Endothelial cell of umbilical vein (primary cell): ENCODE measurements around the gene PRKAG1. TPM values are rescaled to one million over a fixed set of nuclear protein-coding genes. Genes with fewer than 3 reads are reported as not detected.

Experiments
- BruUV-seq: library from RNA; stranded (reverse); fragments of 400-500 nt; replicated peaks from 2 replicates; lab custom pipeline; 2021; lab: Mats Ljungman, UMichigan
- CTCF ChIA-PET: fragments of 300-600, 350-600 bp; sonication (Branson Sonifier 250); formaldehyde crosslinking; loops from one replicate; lab custom pipeline; 2021; ENCODE audit warnings: antibody characterized with exemption, inconsistent platforms; lab: Charles Lee
- POLR2A ChIA-PET: fragments of 300-600, 350-600 bp; sonication (Branson Sonifier 250); formaldehyde crosslinking; loops from one replicate; lab custom pipeline; 2021; ENCODE audit warnings: antibody characterized with exemption, inconsistent platforms; lab: Charles Lee
- DNase-seq: peaks from one replicate; pipeline ENCODE4 v3.0.0-alpha.2; 2011; ENCODE audit warnings: low read depth, low spot score
- FAIRE-seq: peaks from 2 replicates; lab custom pipeline; 2011; peaks lifted over from hg19 to GRCh38; lab: Jason Lieb, UNC
- H2AFZ ChIP-seq: 2 replicates; pipeline ENCODE4 v1.6.0; 2012; ENCODE audit warnings: low read depth, low read length, control low read depth, inconsistent platforms
- H3K27ac ChIP-seq: 2 replicates; pipeline ENCODE4 v1.5.1; 2011; ENCODE audit warnings: low read depth, mild to moderate bottlenecking, control low read depth, low read length, moderate library complexity; ENCODE audit not compliant: insufficient read depth
- H3K27me3 ChIP-seq, 2 experiments: 2 replicates each; pipeline versions ENCODE4 v1.6.0 to v1.6.1; 2011; ENCODE audit warnings: low read length in 2 of 2, mixed read lengths in 1 of 2; ENCODE audit not compliant: control insufficient read depth in 2 of 2, insufficient read depth in 2 of 2
- H3K36me3 ChIP-seq, 2 experiments: 2 replicates in 1 of 2; 3 replicates in 1 of 2; pipeline ENCODE4 v1.5.1; 2011; ENCODE audit warnings: low read length in 2 of 2, mild to moderate bottlenecking in 1 of 2, moderate library complexity in 1 of 2; ENCODE audit not compliant: control insufficient read depth in 2 of 2, insufficient read depth in 2 of 2; ENCODE audit errors: extremely low read depth in 1 of 2
- H3K4me1 ChIP-seq: 3 replicates; pipeline ENCODE4 v1.5.1; 2011; ENCODE audit warnings: mild to moderate bottlenecking, low read length; ENCODE audit not compliant: control insufficient read depth, insufficient read depth; ENCODE audit errors: extremely low read depth
- H3K4me2 ChIP-seq: 2 replicates; pipeline ENCODE4 v1.6.1; 2011; ENCODE audit warnings: low read length, control low read depth, mixed read lengths; ENCODE audit not compliant: insufficient read depth
- H3K4me3 ChIP-seq, 3 experiments: fragments of 200-600 bp in 1 of 3; sonication (generic), shearing (Covaris generic) in 1 of 3; replicated peaks in 1 of 3; 2 replicates each; pipeline ENCODE4 v1.5.1; 2011 to 2016; ENCODE audit warnings: control low read depth in 3 of 3, low read length in 3 of 3, mild to moderate bottlenecking in 2 of 3, inconsistent platforms in 1 of 3, low read depth in 1 of 3, moderate library complexity in 1 of 3; ENCODE audit not compliant: insufficient read depth in 1 of 3
- H3K79me2 ChIP-seq: 2 replicates; pipeline ENCODE4 v1.6.0; 2012; ENCODE audit warnings: low read length, inconsistent platforms; ENCODE audit not compliant: control insufficient read depth, insufficient read depth
- H3K9ac ChIP-seq: replicated peaks from 2 replicates; pipeline ENCODE3; 2011; ENCODE audit warnings: low read length, control low read depth; ENCODE audit not compliant: insufficient read depth; ENCODE audit errors: extremely low read depth
- H3K9me1 ChIP-seq: replicated peaks from 3 replicates; pipeline ENCODE4 v1.6.0; 2011; ENCODE audit warnings: mild to moderate bottlenecking, low read length; ENCODE audit not compliant: control insufficient read depth, insufficient read depth; ENCODE audit errors: extremely low read depth
- H3K9me3 ChIP-seq: replicated peaks from 2 replicates; pipeline ENCODE4 v1.5.1; 2012; ENCODE audit warnings: low read length, inconsistent platforms; ENCODE audit not compliant: control insufficient read depth, insufficient read depth
- H4K20me1 ChIP-seq: replicated peaks from 2 replicates; pipeline ENCODE3; 2011; ENCODE audit warnings: mild to moderate bottlenecking, low read length; ENCODE audit not compliant: control insufficient read depth, insufficient read depth; ENCODE audit errors: extremely low read depth
- EZH2 ChIP-seq: IDR thresholded peaks from 2 replicates; pipeline ENCODE4 v1.6.1; 2012; ENCODE audit warnings: borderline replicate concordance, low read depth, mild to moderate bottlenecking, moderate library complexity, low read length, inconsistent platforms; ENCODE audit not compliant: severe bottlenecking
- FOS ChIP-seq: IDR thresholded peaks from 2 replicates; pipeline ENCODE4 v1.6.1; 2011; ENCODE audit warnings: mild to moderate bottlenecking, low read length, moderate library complexity, borderline replicate concordance; ENCODE audit not compliant: insufficient read depth
- GATA2 ChIP-seq: IDR thresholded peaks from 2 replicates; pipeline ENCODE4 v1.7.0; 2011; ENCODE audit warnings: low read depth, mild to moderate bottlenecking, moderate library complexity, mixed read lengths, low read length; ENCODE audit not compliant: insufficient read length, insufficient read depth
- JUN ChIP-seq: IDR thresholded peaks from 2 replicates; pipeline ENCODE4 v1.6.1; 2011; ENCODE audit warnings: borderline replicate concordance, low read depth; ENCODE audit not compliant: insufficient read length, insufficient read depth
- MAX ChIP-seq: IDR thresholded peaks from 2 replicates; pipeline ENCODE4 v1.6.1; 2011; ENCODE audit not compliant: insufficient read depth, insufficient read length
- MYC ChIP-seq: IDR thresholded peaks from one replicate; pipeline ENCODE4 v1.6.1; 2011; ENCODE audit warnings: mild to moderate bottlenecking, low read depth, low read length
- POLR2A ChIP-seq: IDR thresholded peaks from 2 replicates; pipeline ENCODE4 v1.6.1; 2012; ENCODE audit warnings: low read depth, mild to moderate bottlenecking, control low read depth, low read length
- POLR2AphosphoS5 ChIP-seq: IDR thresholded peaks from 2 replicates; pipeline ENCODE4 v1.6.1; 2012; ENCODE audit warnings: low read depth, mild to moderate bottlenecking, control low read depth, low read length, moderate library complexity; ENCODE audit not compliant: insufficient read depth
- dilution Hi-C: fragments of 300-500 bp; cut with MboI; formaldehyde crosslinking; loops from one replicate; pipeline ENCODE4 v1.15.0; 2019; ENCODE audit warnings: low sequenced_read_pairs; ENCODE audit not compliant: extremely low pct_ligation_motif_present
- intact Hi-C: fragments of 100-400 bp; cut with micrococcal nuclease; formaldehyde crosslinking; loops from one replicate; pipeline ENCODE4 v1.10.0; 2022
- polyA plus RNA-seq, 4 experiments: library from polyadenylated mRNA; depleted of rRNA in 3 of 4; stranded (reverse) in 3 of 4; unstranded in 1 of 4; fragments of >200 nt; gene quantifications; 2 replicates each; pipeline versions ENCODE4 v1.2.1 to v1.2.3, GENCODE V29; 2011 to 2012; ENCODE audit warnings: missing spikeins in 1 of 4
- total RNA-seq: library from RNA; stranded (reverse); gene quantifications from 2 replicates; pipeline ENCODE4 v1.2.3, GENCODE V29; 2021
- TF ChIP-seq, protein P1 (sequence below), 2 donors: IDR thresholded peaks; 1 replicate in 1 of 2; 2 replicates in 1 of 2; pipeline ENCODE4 v1.5.1; 2011; ENCODE audit warnings: low read length in 2 of 2, mild to moderate bottlenecking in 2 of 2, moderate library complexity in 2 of 2, control low read depth in 1 of 2, inconsistent platforms in 1 of 2, low read depth in 1 of 2; ENCODE audit not compliant: insufficient read depth in 1 of 2; ENCODE audit errors: extremely low read depth in 1 of 2

The PRKAG1 gene
- total and polyA plus RNA-seq, 2 donors (not counting 3 experiments of a cell fraction or from before 2014, with no cell fraction given) = 52.1 to 54.9 TPM

- H3K79me2 ChIP-seq = no peaks in the 10 kb centered on the region
- no peaks in the 10 kb centered on the region for H3K9me1 ChIP-seq
- dilution Hi-C loops (no loop called here), intact Hi-C loops (no loop called here)
- H2AFZ ChIP-seq = no peak overlapping the region
- H3K27ac ChIP-seq = no peak overlapping the region
- POLR2A ChIA-PET = interaction anchor here (1.4 kb wide), 1 partner anchor 14 kb away, joined by 5 read pairs; no protein-coding TSS in a partner anchor
- no peaks in the 10 kb centered on the region for H3K27me3 ChIP-seq
- H4K20me1 ChIP-seq = no peaks in the 10 kb centered on the region
- no peak overlapping the region for H3K9ac ChIP-seq
- no TSS peak for BruUV-seq
- FAIRE-seq = no peak
- CTCF ChIA-PET = interaction anchor here (1.9 kb wide), 1 partner anchor 10 kb away, joined by 12 read pairs; no protein-coding TSS in a partner anchor
- no peak for TF ChIP-seq MYC
- no peaks in the 10 kb centered on the region for H3K4me1 ChIP-seq
- no peak for DNase-seq
- no peak overlapping the region for H3K4me3 ChIP-seq
- no peaks in the 10 kb centered on the region for H3K9me3 ChIP-seq
- H3K36me3 ChIP-seq = peaks cover 39 to 74% of the 10 kb centered on the region in 2 experiments
- H3K4me2 ChIP-seq = no peak overlapping the region
Measured at GRCh38 chr12:49034286-49034622, 15.7 kb upstream of the PRKAG1 start.

GRCh38 chr12:49033611-49034285 lies 15.2 kb upstream of the PRKAG1 start:
- Histone ChIP-seq H3K9me1 (no peaks in the 10 kb centered on the region), H3K9me3 (no peaks in the 10 kb centered on the region), H4K20me1 (no peaks in the 10 kb centered on the region), H3K4me2 (no peak overlapping the region), H3K27me3 (no peaks in the 10 kb centered on the region), H3K79me2 (no peaks in the 10 kb centered on the region), H3K36me3 (peaks cover 42 to 74% of the 10 kb centered on the region in 2 experiments), H3K27ac (no peak overlapping the region), H2AFZ (no peak overlapping the region), H3K9ac (no peak overlapping the region), H3K4me1 (no peaks in the 10 kb centered on the region), H3K4me3 (no peak overlapping the region)
- no TSS peak for BruUV-seq
- dilution Hi-C loops (no loop called here), intact Hi-C loops (no loop called here)
- TF ChIP-seq, protein P1, sequence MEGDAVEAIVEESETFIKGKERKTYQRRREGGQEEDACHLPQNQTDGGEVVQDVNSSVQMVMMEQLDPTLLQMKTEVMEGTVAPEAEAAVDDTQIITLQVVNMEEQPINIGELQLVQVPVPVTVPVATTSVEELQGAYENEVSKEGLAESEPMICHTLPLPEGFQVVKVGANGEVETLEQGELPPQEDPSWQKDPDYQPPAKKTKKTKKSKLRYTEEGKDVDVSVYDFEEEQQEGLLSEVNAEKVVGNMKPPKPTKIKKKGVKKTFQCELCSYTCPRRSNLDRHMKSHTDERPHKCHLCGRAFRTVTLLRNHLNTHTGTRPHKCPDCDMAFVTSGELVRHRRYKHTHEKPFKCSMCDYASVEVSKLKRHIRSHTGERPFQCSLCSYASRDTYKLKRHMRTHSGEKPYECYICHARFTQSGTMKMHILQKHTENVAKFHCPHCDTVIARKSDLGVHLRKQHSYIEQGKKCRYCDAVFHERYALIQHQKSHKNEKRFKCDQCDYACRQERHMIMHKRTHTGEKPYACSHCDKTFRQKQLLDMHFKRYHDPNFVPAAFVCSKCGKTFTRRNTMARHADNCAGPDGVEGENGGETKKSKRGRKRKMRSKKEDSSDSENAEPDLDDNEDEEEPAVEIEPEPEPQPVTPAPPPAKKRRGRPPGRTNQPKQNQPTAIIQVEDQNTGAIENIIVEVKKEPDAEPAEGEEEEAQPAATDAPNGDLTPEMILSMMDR (IDR thresholded peaks at IDR 0.05; ENCODE audit: extremely low read depth in 1 of 2, insufficient read depth in 1 of 2, low read depth in 1 of 2, low read length in 2 of 2) = no peak
- TF ChIP-seq FOS (no peak), POLR2A (no peak), MYC (no peak), POLR2AphosphoS5 (no peak), JUN (no peak), GATA2 (no peak), EZH2 (no peak), MAX (no peak)
- FAIRE-seq = no peak
- CTCF ChIA-PET = interaction anchor here (0.7 to 1.9 kb wide), 5 partner anchors 10 to 46 kb away, joined by 3 to 12 read pairs (median 3); partner anchors contain the start of gene PRKAG1
- no peak for DNase-seq
- POLR2A ChIA-PET = interaction anchor here (1.4 kb wide), 1 partner anchor 14 kb away, joined by 5 read pairs; no protein-coding TSS in a partner anchor
